ENCODE results near the gene CD58.

- TF ChIP-seq CTCF (optimal IDR thresholded peaks at IDR 0.05 in 1 of 3, IDR thresholded peaks at IDR 0.05 in 1 of 3, conservative IDR thresholded peaks at IDR 0.05 in 1 of 3; ENCODE audit: extremely low read depth in 1 of 3, insufficient read depth in 2 of 3, low read length in 3 of 3), result no peak
- no peak for TF ChIP-seq EZH2 (IDR thresholded peaks at IDR 0.05; ENCODE audit: low read length)
These were observed 34.5 kb upstream of the CD58 start for GRCh38 chr1:116605315-116605714.

Measured in keratinocyte (primary cell).